GM12874 (cell line): ENCODE results near the gene TMEM44.

Source experiments
- CTCF ChIP-seq: IDR thresholded peaks from 2 replicates; pipeline ENCODE4 v1.5.1; 2011; ENCODE audit warnings: low read depth, mild to moderate bottlenecking, control low read depth, low read length, moderate library complexity; ENCODE audit not compliant: insufficient read depth

The TMEM44 gene

DNA sequence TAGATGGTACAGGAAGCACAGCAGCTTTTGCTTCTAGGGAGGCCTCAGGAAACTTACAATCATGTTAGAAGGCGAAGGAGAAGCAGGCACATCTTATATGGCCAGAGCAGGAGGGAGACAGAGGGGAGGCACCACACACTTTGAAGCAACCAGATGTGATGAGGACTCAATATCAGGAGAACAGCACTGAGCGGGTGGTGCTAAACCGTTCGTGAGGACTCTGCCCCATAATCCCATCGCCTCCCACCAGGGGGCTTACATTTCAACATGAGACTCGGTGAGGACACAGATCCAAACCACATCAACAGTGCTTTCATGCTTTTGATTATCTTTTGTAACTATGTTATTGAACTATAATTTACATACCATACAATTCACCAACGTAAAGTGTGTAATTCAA lies 7.6 kb upstream of the TMEM44 start:
- TF ChIP-seq CTCF: peak; percentile 32; the same call in 1 of the 2 replicates

DNA sequence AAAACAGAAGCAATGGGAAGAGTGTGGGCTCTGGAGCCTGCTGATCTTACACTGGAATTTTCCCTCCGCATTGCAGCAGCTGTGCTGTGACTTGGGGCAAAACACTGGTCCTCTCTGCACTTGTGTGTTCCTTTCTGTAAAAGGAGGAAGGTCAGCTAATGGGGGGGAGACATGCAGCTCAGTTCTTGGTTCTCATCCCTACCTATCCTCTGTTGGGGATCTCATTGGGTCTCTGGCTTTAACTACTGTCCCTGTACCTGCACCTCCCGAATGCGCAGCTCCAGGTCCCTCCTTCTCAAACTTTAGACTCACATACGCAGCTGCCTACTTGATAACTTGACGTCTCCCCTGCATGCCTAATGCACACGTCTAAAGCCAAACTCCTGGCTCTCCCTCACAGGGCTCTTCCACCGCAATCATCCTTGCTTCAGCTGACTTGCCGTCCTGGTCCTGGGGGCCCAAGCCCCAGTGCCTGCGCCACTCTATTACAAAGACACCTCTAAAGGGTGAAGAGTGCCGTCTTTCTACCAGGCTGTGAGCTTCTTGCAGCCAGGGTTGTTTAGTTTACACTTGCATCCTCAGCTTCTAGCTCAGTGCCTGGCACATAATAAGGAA lies 5.9 kb upstream of the TMEM44 start:
- no peak for TF ChIP-seq CTCF

DNA sequence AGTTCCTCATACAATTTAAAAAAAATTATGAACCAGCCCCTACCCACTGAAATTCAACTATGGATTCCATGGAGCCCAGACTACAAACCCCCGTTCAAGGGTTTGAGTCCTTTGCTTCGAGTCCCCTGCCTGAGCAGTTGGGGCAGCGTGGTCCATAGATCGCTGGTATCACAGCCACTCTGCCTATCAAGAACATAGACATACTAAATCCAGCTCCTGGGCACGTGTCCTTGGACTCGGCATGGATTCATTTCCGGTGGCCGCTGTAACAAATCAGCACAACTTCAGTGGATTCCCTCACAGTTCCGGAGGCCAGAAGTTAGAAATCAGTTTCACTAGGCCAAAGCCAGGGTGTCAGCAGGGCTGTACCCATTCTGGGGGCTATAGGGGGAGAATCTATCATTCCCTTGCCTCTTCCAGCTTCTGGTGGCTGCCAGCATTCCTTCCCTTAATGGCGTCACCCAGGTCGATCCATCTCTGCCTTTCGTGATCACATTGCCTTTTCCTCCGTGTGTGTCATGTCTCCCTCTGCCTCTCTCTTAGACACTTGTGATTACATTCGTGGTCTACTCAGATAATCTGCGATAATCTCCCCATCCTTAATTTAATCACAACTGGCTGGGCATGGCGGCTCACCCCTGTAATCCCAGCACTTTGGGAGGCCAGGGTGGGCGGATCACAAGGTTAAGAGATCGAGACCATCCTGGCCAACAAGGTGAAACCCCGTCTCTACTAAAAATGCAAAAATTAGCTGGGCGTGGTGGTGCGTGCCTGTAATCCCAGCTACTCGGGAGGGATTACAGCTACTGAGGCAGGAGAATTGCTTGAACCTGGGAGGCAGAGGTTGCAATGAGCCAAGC lies 4.6 kb upstream of the TMEM44 start:
- no peak for TF ChIP-seq CTCF

- no peak for TF ChIP-seq CTCF
Measured at GRCh38 chr3:194637066-194637465, 3.8 kb upstream of the TMEM44 start.

GRCh38 chr3:194632809-194633348 lies 340 bp downstream of the TMEM44 start:
- TF ChIP-seq CTCF: no peak

DNA sequence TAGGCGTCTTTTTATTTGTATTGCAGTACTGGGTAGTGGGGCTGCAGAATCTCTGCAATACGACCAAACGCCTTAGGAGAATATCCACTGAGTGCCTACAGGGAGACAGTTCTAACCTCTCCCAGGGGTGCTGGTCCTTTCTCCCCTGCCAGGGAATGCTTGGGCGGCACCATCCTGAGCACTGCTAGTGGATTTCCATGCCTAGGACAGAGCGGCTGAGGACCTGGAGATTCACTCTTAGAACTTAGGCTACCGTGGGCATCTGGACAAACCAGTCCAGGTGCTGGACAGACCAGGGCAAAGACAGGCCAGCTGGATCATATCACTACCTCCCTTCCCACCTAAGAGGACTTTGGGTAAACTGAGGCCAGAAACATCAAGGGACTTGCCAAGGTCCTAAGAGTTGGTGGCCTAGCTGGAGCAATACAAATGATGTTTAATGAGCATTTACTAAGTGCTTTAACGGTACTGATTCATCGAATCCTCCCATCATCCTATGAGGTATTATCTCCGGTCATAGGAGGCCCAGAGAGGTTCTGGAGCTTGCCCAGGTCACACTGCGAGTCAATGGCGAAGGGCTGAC lies 902 bp downstream of the TMEM44 start:
- no peak for TF ChIP-seq CTCF

DNA sequence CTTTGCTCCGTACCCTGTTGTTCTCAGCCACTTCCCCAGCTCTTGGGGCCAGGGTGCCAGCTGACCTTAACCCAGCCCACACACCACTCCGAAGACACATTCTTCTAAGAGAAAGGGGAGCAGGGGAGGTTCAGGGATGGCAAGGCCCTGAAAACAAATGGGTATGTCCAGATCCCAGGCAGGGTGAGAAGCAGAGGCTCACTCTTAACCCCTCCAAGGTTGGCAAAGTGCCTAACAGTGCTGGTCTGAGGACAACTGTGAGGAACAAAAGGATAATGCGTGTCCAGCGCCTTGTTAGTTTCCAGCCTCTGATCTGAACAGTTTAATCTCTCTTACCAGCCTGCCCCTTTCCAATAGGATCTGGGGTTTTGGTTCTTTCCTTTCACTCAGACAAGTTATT lies 1.5 kb downstream of the TMEM44 start:
- TF ChIP-seq CTCF: no peak
